Coronary artery (tissue), 2 donors: ENCODE data around the gene CRY2.

Experiments
- DNase-seq: peaks from one replicate; pipeline ENCODE4 v3.0.0-alpha.2; 2017; ENCODE audit warnings: low spot score
- H3K27ac ChIP-seq, 2 donors: fragments of 200-600 bp; sonication (generic); one replicate each; pipeline ENCODE4 v1.5.1; 2016 to 2019
- H3K4me3 ChIP-seq: fragments of 200-600 bp; sonication (generic); 2 replicates; pipeline ENCODE4 v1.5.1; 2016; ENCODE audit warnings: mild to moderate bottlenecking, moderate library complexity
- CTCF ChIP-seq: fragments of 200-600 bp; sonication (generic); IDR thresholded peaks from one replicate; pipeline ENCODE4 v1.5.1; 2019; ENCODE audit warnings: antibody characterized with exemption

CRY2 gene

GRCh38 chr11:45809456-45810395 is 37.5 kb upstream of the CRY2 start:
- H3K4me3 ChIP-seq = no peak overlapping the region
- no peak for TF ChIP-seq CTCF
- peak; percentile 67 for DNase-seq
- H3K27ac ChIP-seq = no peak overlapping the region

- no peak overlapping the region for H3K4me3 ChIP-seq
- peak; percentile 71 for DNase-seq
- H3K27ac ChIP-seq = no peak overlapping the region
- TF ChIP-seq CTCF = no peak
Observed at GRCh38 chr11:45810431-45811108, 36.7 kb upstream of the CRY2 start.

- Histone ChIP-seq H3K27ac (no peak overlapping the region), H3K4me3 (no peak overlapping the region)
- no peak for TF ChIP-seq CTCF
- no peak for DNase-seq
Observed at GRCh38 chr11:45811109-45811435, 36.2 kb upstream of the CRY2 start.

GRCh38 chr11:45811571-45812290 is 35.5 kb upstream of the CRY2 start:
- no peak for DNase-seq
- TF ChIP-seq CTCF = no peak
- Histone ChIP-seq H3K4me3 (no peak overlapping the region), H3K27ac (no peak overlapping the region)

- DNase-seq = no peak
- H3K27ac ChIP-seq = no peak overlapping the region
- TF ChIP-seq CTCF = no peak
- H3K4me3 ChIP-seq = no peak overlapping the region
Observed at GRCh38 chr11:45812581-45813548, 34.4 kb upstream of the CRY2 start.

GRCh38 chr11:45815747-45816146 is 31.5 kb upstream of the CRY2 start:
- no peak for DNase-seq
- no peak for TF ChIP-seq CTCF
- Histone ChIP-seq H3K27ac (no peak overlapping the region), H3K4me3 (no peak overlapping the region)
